ENCODE results near the gene MPPED1.

Gene MPPED1

GRCh38 chr22:43521716-43522115, 109.9 kb downstream of the MPPED1 start:
- Histone ChIP-seq H3K27me3 (ENCODE audit: insufficient read depth, low read length, poor library complexity, severe bottlenecking) (no peaks in the 10 kb centered on the region), H2AFZ (ENCODE audit: low read length) (no peak overlapping the region), H3K79me2 (ENCODE audit: insufficient read depth, low read length) (no peaks in the 10 kb centered on the region), H3K9me3 (ENCODE audit: insufficient read depth, low read depth, low read length) (no peaks in the 10 kb centered on the region), H3K36me3 (ENCODE audit: insufficient read depth, low read length) (no peaks in the 10 kb centered on the region), H3K4me3 (ENCODE audit: low read length, poor library complexity, severe bottlenecking) (no peak overlapping the region), H3K9ac (ENCODE audit: low read depth, low read length, poor library complexity, severe bottlenecking) (no peak overlapping the region), H3K4me2 (ENCODE audit: low read depth, low read length, poor library complexity, severe bottlenecking) (no peak overlapping the region), H4K20me1 (ENCODE audit: insufficient read depth, low read length, poor library complexity, severe bottlenecking) (no peaks in the 10 kb centered on the region), H3K4me1 (ENCODE audit: insufficient read depth, low read length, poor library complexity, severe bottlenecking) (no peaks in the 10 kb centered on the region), H3F3A (ENCODE audit: low read depth) (no peaks in the 10 kb centered on the region), H3K9me2 (replicated peaks; ENCODE audit: low read depth, low read length) (no peaks in the 10 kb centered on the region)
- TF ChIP-seq EZH2phosphoT487 (IDR thresholded peaks at IDR 0.05; ENCODE audit: borderline replicate concordance) = no peak
- TF ChIP-seq, protein P1, sequence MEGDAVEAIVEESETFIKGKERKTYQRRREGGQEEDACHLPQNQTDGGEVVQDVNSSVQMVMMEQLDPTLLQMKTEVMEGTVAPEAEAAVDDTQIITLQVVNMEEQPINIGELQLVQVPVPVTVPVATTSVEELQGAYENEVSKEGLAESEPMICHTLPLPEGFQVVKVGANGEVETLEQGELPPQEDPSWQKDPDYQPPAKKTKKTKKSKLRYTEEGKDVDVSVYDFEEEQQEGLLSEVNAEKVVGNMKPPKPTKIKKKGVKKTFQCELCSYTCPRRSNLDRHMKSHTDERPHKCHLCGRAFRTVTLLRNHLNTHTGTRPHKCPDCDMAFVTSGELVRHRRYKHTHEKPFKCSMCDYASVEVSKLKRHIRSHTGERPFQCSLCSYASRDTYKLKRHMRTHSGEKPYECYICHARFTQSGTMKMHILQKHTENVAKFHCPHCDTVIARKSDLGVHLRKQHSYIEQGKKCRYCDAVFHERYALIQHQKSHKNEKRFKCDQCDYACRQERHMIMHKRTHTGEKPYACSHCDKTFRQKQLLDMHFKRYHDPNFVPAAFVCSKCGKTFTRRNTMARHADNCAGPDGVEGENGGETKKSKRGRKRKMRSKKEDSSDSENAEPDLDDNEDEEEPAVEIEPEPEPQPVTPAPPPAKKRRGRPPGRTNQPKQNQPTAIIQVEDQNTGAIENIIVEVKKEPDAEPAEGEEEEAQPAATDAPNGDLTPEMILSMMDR (conservative IDR thresholded peaks at IDR 0.05; ENCODE audit: low read length) = no peak

DNA sequence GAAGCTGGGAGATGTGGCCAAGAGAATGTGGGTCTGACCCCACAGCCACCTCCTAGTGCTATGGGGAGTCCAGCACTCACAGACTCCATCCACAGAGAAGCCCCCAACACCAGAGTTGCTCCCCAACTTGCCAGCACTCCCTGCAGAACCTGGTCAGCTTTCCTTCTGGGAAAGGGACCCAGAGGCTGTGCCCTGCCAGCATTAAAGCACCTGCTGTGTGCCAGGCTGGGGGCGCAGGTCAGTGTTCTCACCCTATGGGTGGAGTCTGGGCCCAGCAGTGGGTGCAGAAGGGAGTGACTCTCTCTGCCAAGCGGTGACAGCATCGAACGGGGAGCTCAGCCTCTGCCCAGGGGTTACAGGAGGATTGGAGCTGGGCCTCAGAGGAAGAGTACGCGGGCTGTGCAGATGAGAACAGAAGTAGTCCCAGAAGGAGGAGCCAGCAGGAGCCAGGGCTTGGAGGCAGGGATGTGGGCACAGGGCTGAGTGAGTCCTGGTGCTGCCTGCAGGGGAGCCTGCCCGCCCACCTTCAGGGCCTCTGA, 114.4 kb downstream of the MPPED1 start:
- Histone ChIP-seq H3K27me3 (ENCODE audit: insufficient read depth, low read length, poor library complexity, severe bottlenecking) (no peaks in the 10 kb centered on the region), H3K9me3 (ENCODE audit: insufficient read depth, low read depth, low read length) (no peaks in the 10 kb centered on the region), H3K9me2 (replicated peaks; ENCODE audit: low read depth, low read length) (no peaks in the 10 kb centered on the region), H3K4me3 (ENCODE audit: low read length, poor library complexity, severe bottlenecking) (no peak overlapping the region), H2AFZ (ENCODE audit: low read length) (no peak overlapping the region), H3K36me3 (ENCODE audit: insufficient read depth, low read length) (no peaks in the 10 kb centered on the region), H3K4me1 (ENCODE audit: insufficient read depth, low read length, poor library complexity, severe bottlenecking) (peaks cover 2% of the 10 kb centered on the region), H3K79me2 (ENCODE audit: insufficient read depth, low read length) (no peaks in the 10 kb centered on the region), H4K20me1 (ENCODE audit: insufficient read depth, low read length, poor library complexity, severe bottlenecking) (no peaks in the 10 kb centered on the region), H3F3A (ENCODE audit: low read depth) (no peaks in the 10 kb centered on the region), H3K4me2 (ENCODE audit: low read depth, low read length, poor library complexity, severe bottlenecking) (no peak overlapping the region), H3K9ac (ENCODE audit: low read depth, low read length, poor library complexity, severe bottlenecking) (no peak overlapping the region)
- TF ChIP-seq, protein P1 (conservative IDR thresholded peaks at IDR 0.05; ENCODE audit: low read length) = no peak
- no peak for TF ChIP-seq EZH2phosphoT487 (IDR thresholded peaks at IDR 0.05; ENCODE audit: borderline replicate concordance)

DNA sequence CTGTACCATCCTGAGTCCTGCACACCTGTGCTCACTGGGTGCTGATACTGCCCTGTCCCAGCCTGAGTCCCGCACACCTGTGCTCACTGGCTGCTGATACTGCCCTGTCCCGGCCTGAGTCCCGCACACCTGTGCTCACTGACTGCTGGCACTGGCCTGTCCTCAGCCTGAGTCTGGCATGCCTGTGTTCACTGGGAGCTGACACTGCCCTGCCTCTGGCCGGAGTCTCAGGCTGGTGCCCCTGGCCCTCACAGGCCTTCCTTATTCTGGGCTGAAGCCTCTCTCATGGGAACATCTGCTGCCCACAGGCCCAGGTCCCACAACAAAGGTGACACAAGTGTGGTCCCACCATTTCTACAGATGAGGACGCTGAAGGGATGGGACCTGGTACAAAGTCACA, 115.1 kb downstream of the MPPED1 start:
- no peaks in the 10 kb centered on the region for H3K79me2 ChIP-seq (ENCODE audit: insufficient read depth, low read length)
- no peaks in the 10 kb centered on the region for H4K20me1 ChIP-seq (ENCODE audit: insufficient read depth, low read length, poor library complexity, severe bottlenecking)
- H3K9me2 ChIP-seq (replicated peaks; ENCODE audit: low read depth, low read length) = no peaks in the 10 kb centered on the region
- no peaks in the 10 kb centered on the region for H3K36me3 ChIP-seq (ENCODE audit: insufficient read depth, low read length)
- TF ChIP-seq, protein P1 (conservative IDR thresholded peaks at IDR 0.05; ENCODE audit: low read length) = no peak
- no peak for TF ChIP-seq EZH2phosphoT487 (IDR thresholded peaks at IDR 0.05; ENCODE audit: borderline replicate concordance)
- H3K27me3 ChIP-seq (ENCODE audit: insufficient read depth, low read length, poor library complexity, severe bottlenecking) = no peaks in the 10 kb centered on the region
- no peak overlapping the region for H3K4me2 ChIP-seq (ENCODE audit: low read depth, low read length, poor library complexity, severe bottlenecking)
- no peak overlapping the region for H2AFZ ChIP-seq (ENCODE audit: low read length)
- no peaks in the 10 kb centered on the region for H3F3A ChIP-seq (ENCODE audit: low read depth)
- H3K9ac ChIP-seq (ENCODE audit: low read depth, low read length, poor library complexity, severe bottlenecking) = no peak overlapping the region
- H3K9me3 ChIP-seq (ENCODE audit: insufficient read depth, low read depth, low read length) = no peaks in the 10 kb centered on the region
- H3K4me1 ChIP-seq (ENCODE audit: insufficient read depth, low read length, poor library complexity, severe bottlenecking) = peaks cover 2% of the 10 kb centered on the region
- H3K4me3 ChIP-seq (ENCODE audit: low read length, poor library complexity, severe bottlenecking) = no peak overlapping the region

Measured in Loucy (cell line).